Measurements from ENCODE around the gene DAAM1. TPM values are rescaled to one million over a fixed set of nuclear protein-coding genes. Genes with fewer than 3 reads are reported as not detected.
A peak's percentile ranks its signal among the peaks of the same experiment; 100 is the strongest.

DAAM1 gene
- total RNA-seq, 1 donor: 22.0 TPM

- no peak overlapping the region for H3K4me3 ChIP-seq (ENCODE audit: low read depth, low read length)
- DNase-seq (ENCODE audit: low read depth): no peak
- no peak for TF ChIP-seq CTCF (IDR thresholded peaks at IDR 0.05; ENCODE audit: insufficient read depth, low read depth, low read length)
Observed at GRCh38 chr14:59355091-59355490, 166.6 kb downstream of the DAAM1 start.

- no peak overlapping the region for H3K4me3 ChIP-seq (ENCODE audit: low read depth, low read length)
- DNase-seq (ENCODE audit: low read depth): no peak
- no peak for TF ChIP-seq CTCF (IDR thresholded peaks at IDR 0.05; ENCODE audit: insufficient read depth, low read depth, low read length)
Observed at GRCh38 chr14:59356312-59356711, 167.8 kb downstream of the DAAM1 start.

GRCh38 chr14:59356767-59357166 is 168.3 kb downstream of the DAAM1 start:
- no peak for TF ChIP-seq CTCF (IDR thresholded peaks at IDR 0.05; ENCODE audit: insufficient read depth, low read depth, low read length)
- H3K4me3 ChIP-seq (ENCODE audit: low read depth, low read length): no peak overlapping the region
- DNase-seq (ENCODE audit: low read depth): no peak

GRCh38 chr14:59358102-59358501 is 169.6 kb downstream of the DAAM1 start:
- peak; percentile 88 for DNase-seq (ENCODE audit: low read depth)
- no peak for TF ChIP-seq CTCF (IDR thresholded peaks at IDR 0.05; ENCODE audit: insufficient read depth, low read depth, low read length)
- no peak overlapping the region for H3K4me3 ChIP-seq (ENCODE audit: low read depth, low read length)

DNA sequence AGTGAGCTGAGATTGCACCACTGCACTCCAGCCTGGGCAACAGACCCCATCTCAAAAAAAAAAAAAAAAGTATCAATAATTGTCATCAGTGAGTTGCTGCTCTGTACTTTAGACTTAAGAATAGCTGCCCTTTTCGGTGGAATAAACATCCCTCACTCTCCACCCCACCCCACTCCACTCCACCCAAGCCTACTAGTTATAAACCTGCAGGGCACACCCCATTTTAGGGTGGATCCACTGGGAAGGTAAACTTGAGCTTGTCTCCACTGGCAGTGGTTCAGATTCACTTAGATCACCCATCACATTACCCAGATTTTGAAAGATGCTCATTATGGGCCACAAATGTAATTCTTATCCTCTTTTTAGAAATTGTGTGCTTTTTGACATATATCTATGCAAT is 170.3 kb downstream of the DAAM1 start:
- no peak for TF ChIP-seq CTCF (IDR thresholded peaks at IDR 0.05; ENCODE audit: insufficient read depth, low read depth, low read length)
- no peak overlapping the region for H3K4me3 ChIP-seq (ENCODE audit: low read depth, low read length)
- DNase-seq (ENCODE audit: low read depth): no peak

DNA sequence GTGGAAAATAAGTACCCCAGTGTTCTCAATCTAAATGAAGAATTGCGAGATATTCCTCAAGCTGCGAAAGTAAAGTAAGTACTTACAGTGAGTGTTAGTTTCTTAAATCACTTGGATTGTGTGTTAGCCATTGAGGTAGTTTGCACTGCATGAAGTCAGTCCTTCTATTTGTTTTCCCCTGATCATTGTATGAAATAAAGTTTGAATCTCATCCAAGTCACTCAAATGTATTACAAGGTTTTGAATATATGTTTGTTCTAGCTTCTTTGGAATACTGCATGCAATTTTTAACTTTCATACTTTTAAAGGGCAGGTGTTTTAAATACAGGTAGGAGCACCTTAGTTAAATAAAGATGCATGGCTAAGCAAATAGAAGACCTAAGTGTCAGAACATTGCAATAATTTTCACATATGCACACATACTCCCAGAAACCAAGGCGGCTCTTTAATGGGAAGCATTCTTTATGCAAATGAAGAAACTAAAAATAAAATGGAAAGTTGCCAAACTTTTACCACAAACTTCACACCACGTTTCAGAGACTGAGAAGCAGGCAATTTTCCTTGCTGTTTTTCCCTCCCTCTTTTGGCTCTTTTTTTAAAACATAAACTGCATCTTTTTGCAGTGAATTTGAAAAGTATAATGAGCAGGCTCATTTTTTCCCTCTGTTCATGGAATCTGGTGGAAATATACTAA is 171.1 kb downstream of the DAAM1 start:
- TF ChIP-seq CTCF (IDR thresholded peaks at IDR 0.05; ENCODE audit: insufficient read depth, low read depth, low read length): no peak
- DNase-seq (ENCODE audit: low read depth): no peak
- no peak overlapping the region for H3K4me3 ChIP-seq (ENCODE audit: low read depth, low read length)

- no peak for TF ChIP-seq CTCF (IDR thresholded peaks at IDR 0.05; ENCODE audit: insufficient read depth, low read depth, low read length)
- DNase-seq (ENCODE audit: low read depth): no peak
- H3K4me3 ChIP-seq (ENCODE audit: low read depth, low read length): no peak overlapping the region
Observed at GRCh38 chr14:59360233-59360632, 171.8 kb downstream of the DAAM1 start.
